Esophagus muscularis mucosa (tissue), 4 donors: ENCODE results near the gene PCDHGB3. TPM values are rescaled to one million over a fixed set of nuclear protein-coding genes. Genes with fewer than 3 reads are reported as not detected.
"Not testable (repeated sequence)": the region's sequence is repeated elsewhere in the genome, so short reads cannot be mapped to it uniquely, and the experiment has no call there.

Source experiments
- DNase-seq: peaks from one replicate; pipeline ENCODE4 v3.0.0-alpha.2; 2017; ENCODE audit errors: extremely low spot score
- H3K27ac ChIP-seq, 4 donors: fragments of 200-600 bp; sonication (generic); replicated peaks in 1 of 4; 1 replicate in 3 of 4; 2 replicates in 1 of 4; pipeline ENCODE4 v1.5.1; 2016 to 2019; ENCODE audit warnings: mild to moderate bottlenecking in 1 of 4
- H3K27me3 ChIP-seq, 4 donors: fragments of 200-600 bp; sonication (generic); one replicate each; pipeline versions ENCODE4 v1.5.1 to v1.6.0; 2016 to 2019
- H3K36me3 ChIP-seq, 4 donors: fragments of 200-600 bp; sonication (generic); one replicate each; pipeline ENCODE4 v1.5.1; 2016 to 2019
- H3K4me1 ChIP-seq, 4 donors: fragments of 200-600 bp; sonication (generic); one replicate each; pipeline ENCODE4 v1.5.1; 2016 to 2019
- H3K4me3 ChIP-seq, 4 donors: fragments of 200-600 bp; sonication (generic); 1 replicate in 2 of 4; 2 replicates in 2 of 4; pipeline ENCODE4 v1.5.1; 2016 to 2019; ENCODE audit warnings: mild to moderate bottlenecking in 4 of 4, moderate library complexity in 1 of 4
- H3K9me3 ChIP-seq, 4 donors: fragments of 200-600 bp; sonication (generic); 1 replicate in 3 of 4; 2 replicates in 1 of 4; pipeline ENCODE4 v1.5.1; 2016 to 2019
- EP300 ChIP-seq: sonication (generic); formaldehyde crosslinking; IDR thresholded peaks from one replicate; pipeline ENCODE4 v1.6.1; 2017; ENCODE audit warnings: antibody characterized with exemption
- POLR2A ChIP-seq: fragments of 450-650 bp; IDR thresholded peaks from one replicate; pipeline ENCODE4 v1.6.1; 2017; ENCODE audit warnings: antibody characterized with exemption, moderate library complexity, mild to moderate bottlenecking, low read depth
- POLR2AphosphoS5 ChIP-seq, 2 donors: sonication (generic); formaldehyde crosslinking; IDR thresholded peaks; one replicate each; pipeline ENCODE4 v1.6.1; 2017; ENCODE audit warnings: antibody characterized with exemption in 2 of 2
- WGBS: methylation state at CpG from one replicate; pipeline ENCODE4 v1.1.5; 2018; 5-methylcytosine and 5-hydroxymethylcytosine counted together
- intact Hi-C: fragments of 100-400 bp; cut with DNase I; formaldehyde crosslinking; loops from one replicate; pipeline ENCODE4 v1.15.1; 2023
- total RNA-seq, 4 donors: library from RNA; depleted of rRNA; stranded (reverse); fragments of >200 nt; gene quantifications; one replicate each; pipeline versions ENCODE4 v1.1.0 to v1.2.1, GENCODE V29; 2016
- TF ChIP-seq, protein P1 (sequence below), 3 experiments: fragments of 200-600 bp in 2 of 3; fragments of 450-650 bp in 1 of 3; sonication (generic) in 2 of 3; IDR thresholded peaks; one replicate each; pipeline ENCODE4 v1.5.1; 2017 to 2019; ENCODE audit warnings: antibody characterized with exemption in 3 of 3, mild to moderate bottlenecking in 2 of 3, moderate library complexity in 1 of 3

Gene PCDHGB3
- total RNA-seq, 4 donors from 2014 or later: 2.5 to 7.5 (median 3.8) TPM

DNA sequence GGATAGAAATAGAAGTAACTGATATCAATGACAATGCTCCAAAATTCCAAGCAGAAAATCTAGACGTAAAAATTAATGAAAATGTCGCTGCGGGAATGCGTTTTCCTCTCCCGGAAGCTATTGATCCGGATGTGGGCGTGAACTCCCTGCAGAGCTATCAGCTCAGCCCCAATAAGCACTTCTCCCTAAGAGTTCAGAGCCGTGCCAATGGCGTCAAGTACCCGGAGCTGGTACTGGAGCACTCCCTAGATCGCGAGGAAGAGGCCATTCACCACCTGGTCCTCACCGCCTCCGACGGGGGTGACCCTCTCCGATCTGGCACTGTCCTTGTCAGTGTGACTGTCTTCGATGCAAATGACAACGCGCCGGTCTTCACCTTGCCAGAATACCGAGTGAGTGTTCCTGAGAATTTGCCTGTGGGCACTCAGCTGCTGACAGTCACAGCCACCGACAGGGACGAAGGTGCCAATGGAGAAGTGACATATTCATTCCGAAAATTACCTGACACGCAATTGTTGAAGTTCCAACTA is 43.6 kb downstream of the PCDHGB3 start:
- Histone ChIP-seq H3K27ac (no peak overlapping the region), H3K4me1 (peaks cover 0 to 7% (median 0%) of the 10 kb centered on the region in 4 donors), H3K27me3 (no peaks in the 10 kb centered on the region), H3K36me3 (peaks cover 0 to 6% (median 2%) of the 10 kb centered on the region in 4 donors), H3K4me3 (peak overlapping the region; percentile 24 to 41 (median 32)), H3K9me3 (peaks cover 10 to 98% (median 92%) of the 10 kb centered on the region in 4 donors)
- intact Hi-C loops: loop anchor here (10.0 kb wide), 1 partner anchor 111 kb away; no protein-coding TSS in a partner anchor
- 18% methylated on average over 25 of the region's 25 CpGs for WGBS
- TF ChIP-seq, protein P1, sequence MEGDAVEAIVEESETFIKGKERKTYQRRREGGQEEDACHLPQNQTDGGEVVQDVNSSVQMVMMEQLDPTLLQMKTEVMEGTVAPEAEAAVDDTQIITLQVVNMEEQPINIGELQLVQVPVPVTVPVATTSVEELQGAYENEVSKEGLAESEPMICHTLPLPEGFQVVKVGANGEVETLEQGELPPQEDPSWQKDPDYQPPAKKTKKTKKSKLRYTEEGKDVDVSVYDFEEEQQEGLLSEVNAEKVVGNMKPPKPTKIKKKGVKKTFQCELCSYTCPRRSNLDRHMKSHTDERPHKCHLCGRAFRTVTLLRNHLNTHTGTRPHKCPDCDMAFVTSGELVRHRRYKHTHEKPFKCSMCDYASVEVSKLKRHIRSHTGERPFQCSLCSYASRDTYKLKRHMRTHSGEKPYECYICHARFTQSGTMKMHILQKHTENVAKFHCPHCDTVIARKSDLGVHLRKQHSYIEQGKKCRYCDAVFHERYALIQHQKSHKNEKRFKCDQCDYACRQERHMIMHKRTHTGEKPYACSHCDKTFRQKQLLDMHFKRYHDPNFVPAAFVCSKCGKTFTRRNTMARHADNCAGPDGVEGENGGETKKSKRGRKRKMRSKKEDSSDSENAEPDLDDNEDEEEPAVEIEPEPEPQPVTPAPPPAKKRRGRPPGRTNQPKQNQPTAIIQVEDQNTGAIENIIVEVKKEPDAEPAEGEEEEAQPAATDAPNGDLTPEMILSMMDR (IDR thresholded peaks at IDR 0.05): no peak
- TF ChIP-seq POLR2AphosphoS5 (IDR thresholded peaks at IDR 0.05) (no peak), EP300 (no peak), POLR2A (no peak)
- DNase-seq: no peak

DNA sequence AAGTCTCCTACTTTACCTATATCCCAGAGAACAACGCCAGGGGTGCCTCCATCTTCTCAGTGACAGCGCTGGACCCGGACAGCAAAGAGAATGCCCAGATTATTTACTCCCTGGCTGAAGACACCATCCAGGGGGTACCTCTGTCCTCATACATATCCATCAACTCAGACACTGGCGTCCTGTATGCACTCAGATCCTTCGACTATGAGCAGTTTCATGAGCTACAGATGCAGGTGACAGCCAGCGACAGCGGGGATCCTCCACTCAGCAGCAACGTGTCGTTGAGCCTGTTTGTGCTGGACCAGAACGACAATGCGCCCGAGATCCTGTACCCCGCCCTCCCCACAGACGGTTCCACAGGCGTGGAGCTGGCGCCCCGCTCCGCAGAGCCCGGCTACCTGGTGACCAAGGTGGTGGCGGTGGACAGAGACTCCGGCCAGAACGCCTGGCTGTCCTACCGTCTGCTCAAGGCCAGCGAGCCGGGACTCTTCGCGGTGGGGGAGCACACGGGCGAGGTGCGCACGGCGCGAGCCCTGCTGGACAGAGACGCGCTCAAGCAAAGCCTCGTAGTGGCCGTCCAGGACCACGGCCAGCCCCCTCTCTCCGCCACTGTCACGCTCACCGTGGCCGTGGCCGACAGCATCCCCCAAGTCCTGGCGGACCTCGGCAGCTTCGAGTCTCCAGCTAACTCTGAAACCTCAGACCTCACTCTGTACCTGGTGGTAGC is 44.7 kb downstream of the PCDHGB3 start:
- DNase-seq, H3K27me3 ChIP-seq, H3K36me3 ChIP-seq, H3K4me3 ChIP-seq, H3K27ac ChIP-seq: not testable (repeated sequence)
- WGBS: 50% methylated on average over 10 of the region's 46 CpGs
- peaks cover 4 to 98% (median 92%) of the 10 kb centered on the region in 4 donors for H3K9me3 ChIP-seq
- intact Hi-C loops: loop anchor here (5.0 to 10.0 kb wide), 2 partner anchors 110 to 143 kb away; no protein-coding TSS in a partner anchor
- peaks cover 0 to 15% (median 3%) of the 10 kb centered on the region in 4 donors for H3K4me1 ChIP-seq

- Histone ChIP-seq H3K9me3 (peaks cover 9 to 98% (median 92%) of the 10 kb centered on the region in 4 donors), H3K4me1 (peaks cover 0 to 17% (median 4%) of the 10 kb centered on the region in 4 donors)
- H3K4me3 ChIP-seq, DNase-seq, H3K36me3 ChIP-seq, H3K27me3 ChIP-seq, H3K27ac ChIP-seq: not testable (repeated sequence)
- intact Hi-C loops: loop anchor here (5.0 to 10.0 kb wide), 2 partner anchors 110 to 142 kb away; no protein-coding TSS in a partner anchor
- WGBS: 34% methylated on average over 17 of the region's 24 CpGs
Measured at GRCh38 chr5:141415275-141415618, 45.2 kb downstream of the PCDHGB3 start.

DNA sequence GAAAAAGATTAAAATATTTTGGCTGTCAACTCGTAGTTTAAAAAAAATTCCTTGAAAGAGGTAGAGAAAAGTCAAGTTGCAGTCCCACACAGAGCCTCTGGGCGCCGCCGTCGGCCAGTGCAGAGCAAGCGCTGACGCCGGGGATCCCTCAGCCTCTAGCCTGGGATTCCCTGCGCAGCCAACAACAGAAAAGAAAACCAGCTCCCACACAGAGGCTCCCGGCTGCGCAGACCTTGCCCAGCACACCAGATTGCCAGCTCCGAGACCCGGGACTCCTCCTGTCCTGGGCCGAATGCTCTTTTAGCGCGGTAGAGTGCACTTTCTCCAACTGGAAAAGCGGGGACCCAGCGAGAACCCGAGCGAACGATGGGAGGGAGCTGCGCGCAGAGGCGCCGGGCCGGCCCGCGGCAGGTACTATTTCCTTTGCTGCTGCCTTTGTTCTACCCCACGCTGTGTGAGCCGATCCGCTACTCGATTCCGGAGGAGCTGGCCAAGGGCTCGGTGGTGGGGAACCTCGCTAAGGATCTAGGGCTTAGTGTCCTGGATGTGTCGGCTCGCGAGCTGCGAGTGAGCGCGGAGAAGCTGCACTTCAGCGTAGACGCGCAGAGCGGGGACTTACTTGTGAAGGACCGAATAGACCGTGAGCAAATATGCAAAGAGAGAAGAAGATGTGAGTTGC is 47.6 kb downstream of the PCDHGB3 start, which contains the start of gene PCDHGB7:
PCDHGB7 (plus strand) TSS at position 184 of the 679 bp plus-strand sequence; CDS start at position 367, 183 bp downstream.
- intact Hi-C loops: loop anchor here (5.0 to 10.0 kb wide), 2 partner anchors 107 to 140 kb away; no protein-coding TSS in a partner anchor
- H3K9me3 ChIP-seq: peaks cover 17 to 98% (median 95%) of the 10 kb centered on the region in 4 donors
- TF ChIP-seq, protein P1 (IDR thresholded peaks at IDR 0.05): peak; percentile 56 to 69 (median 64)
- TF ChIP-seq POLR2AphosphoS5 (IDR thresholded peaks at IDR 0.05): peak in 1 of 2 donors; percentile 13

DNA sequence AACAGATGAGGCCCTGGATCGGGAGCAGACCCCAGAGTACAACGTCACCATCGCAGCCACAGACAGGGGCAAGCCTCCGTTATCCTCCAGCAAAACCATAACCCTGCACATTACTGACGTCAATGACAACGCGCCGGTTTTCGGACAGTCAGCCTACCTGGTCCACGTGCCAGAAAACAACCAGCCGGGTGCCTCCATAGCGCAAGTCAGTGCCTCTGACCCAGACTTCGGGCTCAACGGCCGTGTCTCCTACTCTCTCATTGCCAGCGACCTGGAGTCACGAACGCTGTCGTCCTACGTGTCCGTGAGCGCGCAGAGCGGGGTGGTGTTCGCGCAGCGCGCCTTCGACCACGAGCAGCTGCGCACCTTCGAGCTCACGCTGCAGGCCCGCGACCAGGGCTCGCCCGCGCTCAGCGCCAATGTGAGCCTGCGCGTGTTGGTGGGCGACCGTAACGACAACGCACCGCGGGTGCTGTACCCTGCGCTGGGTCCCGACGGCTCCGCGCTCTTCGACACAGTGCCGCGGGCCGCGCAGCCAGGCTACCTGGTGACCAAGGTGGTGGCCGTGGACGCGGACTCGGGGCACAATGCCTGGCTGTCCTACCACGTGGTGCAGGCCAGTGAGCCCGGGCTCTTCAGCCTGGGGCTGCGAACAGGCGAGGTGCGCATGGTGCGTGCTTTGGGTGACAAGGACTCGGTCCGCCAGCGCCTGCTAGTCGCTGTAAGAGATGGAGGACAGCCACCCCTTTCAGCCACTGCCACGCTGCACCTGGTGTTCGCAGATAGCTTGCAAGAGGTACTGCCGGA is 49.2 kb downstream of the PCDHGB3 start:
- H3K27ac ChIP-seq: no peak overlapping the region
- H3K9me3 ChIP-seq: peaks cover 24 to 98% (median 95%) of the 10 kb centered on the region in 4 donors
- peaks cover 4 to 13% (median 5%) of the 10 kb centered on the region in 4 donors for H3K36me3 ChIP-seq
- H3K27me3 ChIP-seq: no peaks in the 10 kb centered on the region
- peaks cover 0 to 17% (median 6%) of the 10 kb centered on the region in 4 donors for H3K4me1 ChIP-seq
- peak overlapping the region in 1 of 4 donors; percentile 7 for H3K4me3 ChIP-seq
- 27% methylated on average over 23 of the region's 74 CpGs for WGBS
- DNase-seq: peak; percentile 62
- TF ChIP-seq POLR2A (no peak), EP300 (no peak), POLR2AphosphoS5 (IDR thresholded peaks at IDR 0.05) (no peak)
- TF ChIP-seq, protein P1 (IDR thresholded peaks at IDR 0.05): no peak
- intact Hi-C loops: loop anchor here (5.0 to 10.0 kb wide), 2 partner anchors 106 to 138 kb away; no protein-coding TSS in a partner anchor

More for the DNA sequence above, 47.6 kb downstream of the PCDHGB3 start, which contains the start of gene PCDHGB7:
- Histone ChIP-seq H3K4me1 (peaks cover 0 to 17% (median 6%) of the 10 kb centered on the region in 4 donors), H3K4me3 (peak within 1 kb of the TSS; percentile 48 to 57 (median 49)), H3K27ac (peak within 1 kb of the TSS; percentile 50 to 73 (median 58)), H3K36me3 (peaks cover 4 to 13% (median 8%) of the 10 kb centered on the region in 4 donors)
- WGBS: 10% methylated on average over 28 of the region's 47 CpGs
- not testable (repeated sequence) for H3K27me3 ChIP-seq, DNase-seq
